Glutamatergic neuron (in vitro differentiated cells): Measurements from ENCODE around the gene CMPK1. TPM values are rescaled to one million over a fixed set of nuclear protein-coding genes. Genes with fewer than 3 reads are reported as not detected.

Experiments
- DNase-seq: peaks from one replicate; pipeline ENCODE4 v3.0.0; 2022
- H3K27ac Mint-ChIP-seq: one replicate; pipeline ENCODE4 v1.8.0; 2020; ENCODE audit warnings: mild to moderate bottlenecking, mixed read lengths, inconsistent platforms; ENCODE audit not compliant: unreplicated experiment
- H3K27me3 Mint-ChIP-seq: one replicate; pipeline ENCODE4 v1.8.0; 2020; ENCODE audit warnings: mild to moderate bottlenecking, moderate library complexity, mixed read lengths, inconsistent platforms; ENCODE audit not compliant: unreplicated experiment
- H3K36me3 Mint-ChIP-seq: one replicate; pipeline ENCODE4 v1.8.0; 2020; ENCODE audit warnings: mild to moderate bottlenecking, mixed read lengths, inconsistent platforms; ENCODE audit not compliant: unreplicated experiment
- H3K4me1 Mint-ChIP-seq: one replicate; pipeline ENCODE4 v1.8.0; 2020; ENCODE audit warnings: mild to moderate bottlenecking, low read depth, mixed read lengths, inconsistent platforms; ENCODE audit not compliant: unreplicated experiment
- H3K4me3 Mint-ChIP-seq: one replicate; pipeline ENCODE4 v1.8.0; 2020; ENCODE audit warnings: mild to moderate bottlenecking, mixed read lengths, inconsistent platforms; ENCODE audit not compliant: unreplicated experiment
- H3K9me3 Mint-ChIP-seq: one replicate; pipeline ENCODE4 v1.8.0; 2020; ENCODE audit warnings: mild to moderate bottlenecking, moderate library complexity, mixed read lengths, inconsistent platforms; ENCODE audit not compliant: unreplicated experiment
- total RNA-seq: library from RNA; stranded (reverse); fragmentation: NEBNext Ultra II Directional; extraction: Animal tissue kit (Norgen Biotek cat#: 25700); gene quantifications from one replicate; pipeline ENCODE4 v1.2.1, GENCODE V29; 2021; ENCODE audit not compliant: unreplicated experiment
- TF ChIP-seq, protein P1 (sequence below): fragments of 200-600 bp; sonication (generic); IDR thresholded peaks from one replicate; pipeline ENCODE4 v1.5.0; 2021; ENCODE audit not compliant: partially characterized antibody, unreplicated experiment

The CMPK1 gene
- total RNA-seq, 1 donor from 2014 or later, result 60.4 TPM

DNA sequence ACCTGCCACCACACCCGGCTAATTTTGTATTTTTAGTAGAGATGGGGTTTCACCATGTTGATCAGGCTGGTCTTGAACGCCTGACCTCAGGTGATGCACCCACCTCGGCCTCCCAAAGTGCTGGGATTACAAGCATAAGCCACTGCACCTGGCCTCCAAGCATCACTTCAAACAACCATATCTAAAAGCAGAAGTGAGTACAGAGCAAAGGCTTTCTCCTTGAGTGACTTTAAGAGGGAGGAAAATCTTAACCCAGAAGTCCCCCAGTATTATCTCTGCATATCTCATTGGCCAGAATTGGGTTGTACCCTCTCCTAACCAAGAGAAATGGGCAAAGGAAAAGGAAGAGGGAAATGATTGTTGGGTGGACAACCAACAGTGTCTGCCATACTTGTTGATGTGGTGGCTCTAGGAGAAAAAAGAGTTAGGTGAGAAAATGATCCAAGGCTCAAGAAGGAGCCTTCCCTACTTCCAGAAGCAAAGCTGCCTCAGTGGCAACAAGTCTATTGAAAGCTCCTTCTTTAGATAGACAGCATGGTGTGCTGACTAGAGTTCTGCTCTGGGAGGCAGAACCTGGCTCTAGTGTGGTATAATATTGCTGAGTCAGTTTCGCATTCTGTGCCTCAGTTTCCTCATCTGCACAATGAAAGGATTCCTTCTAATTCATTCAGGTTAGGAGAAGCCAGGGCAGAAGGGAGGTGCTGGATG lies 65.7 kb downstream of the CMPK1 start:
- no peaks in the 10 kb centered on the region for H3K27me3 Mint-ChIP-seq
- no peak overlapping the region for H3K27ac Mint-ChIP-seq

DNA sequence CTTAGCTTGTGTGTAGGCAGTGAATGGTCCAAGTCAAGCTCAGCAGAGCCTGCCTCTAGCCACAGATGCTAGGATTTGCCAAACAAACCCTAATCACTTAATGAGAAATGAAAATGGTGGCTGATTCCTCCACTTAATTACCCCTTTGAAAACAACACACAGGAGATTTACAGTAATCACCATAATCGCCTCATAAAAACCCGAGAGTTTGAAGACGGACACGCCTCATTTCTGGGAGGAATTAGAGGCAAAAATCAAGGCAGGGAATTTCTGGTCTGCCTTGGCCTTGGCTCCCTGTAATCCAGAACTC lies 66.2 kb downstream of the CMPK1 start:
- no peak for DNase-seq
- TF ChIP-seq, protein P1, sequence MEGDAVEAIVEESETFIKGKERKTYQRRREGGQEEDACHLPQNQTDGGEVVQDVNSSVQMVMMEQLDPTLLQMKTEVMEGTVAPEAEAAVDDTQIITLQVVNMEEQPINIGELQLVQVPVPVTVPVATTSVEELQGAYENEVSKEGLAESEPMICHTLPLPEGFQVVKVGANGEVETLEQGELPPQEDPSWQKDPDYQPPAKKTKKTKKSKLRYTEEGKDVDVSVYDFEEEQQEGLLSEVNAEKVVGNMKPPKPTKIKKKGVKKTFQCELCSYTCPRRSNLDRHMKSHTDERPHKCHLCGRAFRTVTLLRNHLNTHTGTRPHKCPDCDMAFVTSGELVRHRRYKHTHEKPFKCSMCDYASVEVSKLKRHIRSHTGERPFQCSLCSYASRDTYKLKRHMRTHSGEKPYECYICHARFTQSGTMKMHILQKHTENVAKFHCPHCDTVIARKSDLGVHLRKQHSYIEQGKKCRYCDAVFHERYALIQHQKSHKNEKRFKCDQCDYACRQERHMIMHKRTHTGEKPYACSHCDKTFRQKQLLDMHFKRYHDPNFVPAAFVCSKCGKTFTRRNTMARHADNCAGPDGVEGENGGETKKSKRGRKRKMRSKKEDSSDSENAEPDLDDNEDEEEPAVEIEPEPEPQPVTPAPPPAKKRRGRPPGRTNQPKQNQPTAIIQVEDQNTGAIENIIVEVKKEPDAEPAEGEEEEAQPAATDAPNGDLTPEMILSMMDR, result no peak
- no peak overlapping the region for H3K4me3 Mint-ChIP-seq
- no peak overlapping the region for H3K27ac Mint-ChIP-seq
- H3K4me1 Mint-ChIP-seq, result no peaks in the 10 kb centered on the region
- H3K27me3 Mint-ChIP-seq, result no peaks in the 10 kb centered on the region
- no peaks in the 10 kb centered on the region for H3K36me3 Mint-ChIP-seq
- no peaks in the 10 kb centered on the region for H3K9me3 Mint-ChIP-seq

More for the DNA sequence above, 65.7 kb downstream of the CMPK1 start:
- H3K4me3 Mint-ChIP-seq, result no peak overlapping the region
- DNase-seq, result no peak
- H3K9me3 Mint-ChIP-seq, result no peaks in the 10 kb centered on the region
- no peaks in the 10 kb centered on the region for H3K4me1 Mint-ChIP-seq
- TF ChIP-seq, protein P1, result no peak
- H3K36me3 Mint-ChIP-seq, result no peaks in the 10 kb centered on the region

DNA sequence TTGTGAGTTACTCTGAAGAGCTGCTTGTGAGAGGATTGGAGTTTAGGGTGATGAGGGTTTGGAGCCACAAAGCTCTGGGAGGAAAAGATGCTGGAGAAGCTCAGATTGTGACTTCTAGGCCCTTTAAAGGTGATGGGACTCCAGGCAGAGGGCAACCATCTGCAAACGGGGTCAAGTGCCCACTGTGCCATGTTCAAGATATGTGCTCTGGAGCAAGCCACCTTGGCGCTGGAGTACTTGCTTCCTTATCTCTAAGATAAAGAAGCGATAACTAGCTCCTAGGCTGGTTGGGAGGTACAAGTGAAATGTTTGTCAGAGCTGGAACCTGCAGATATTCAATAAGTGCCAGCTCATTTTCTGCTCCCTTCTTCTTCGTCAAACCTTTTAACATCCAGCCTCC lies 68.2 kb downstream of the CMPK1 start:
- H3K4me1 Mint-ChIP-seq, result no peaks in the 10 kb centered on the region
- DNase-seq, result no peak
- TF ChIP-seq, protein P1, result no peak
- no peak overlapping the region for H3K4me3 Mint-ChIP-seq
- no peaks in the 10 kb centered on the region for H3K9me3 Mint-ChIP-seq
- H3K36me3 Mint-ChIP-seq, result no peaks in the 10 kb centered on the region
- peaks cover 3% of the 10 kb centered on the region for H3K27me3 Mint-ChIP-seq
- no peak overlapping the region for H3K27ac Mint-ChIP-seq

DNA sequence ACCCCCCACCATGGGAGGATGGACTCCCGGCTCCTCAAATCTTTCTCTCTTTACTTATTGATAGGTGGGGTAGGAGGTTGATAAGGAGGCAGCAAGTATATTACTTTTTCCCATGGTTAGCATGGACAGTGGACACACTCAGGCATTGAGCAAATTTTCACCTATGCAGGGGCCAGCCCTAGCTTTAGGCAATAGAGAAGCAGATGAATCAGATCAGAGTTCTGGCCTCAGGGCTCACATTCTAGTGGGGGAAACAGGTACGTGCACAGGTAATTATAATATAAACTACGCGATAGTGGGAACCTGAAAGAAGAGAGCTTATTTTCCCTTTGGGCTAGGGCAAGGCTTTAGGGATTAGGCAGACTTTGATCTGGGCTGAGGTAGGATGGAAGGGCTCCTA lies 69.0 kb downstream of the CMPK1 start:
- TF ChIP-seq, protein P1, result no peak
- H3K36me3 Mint-ChIP-seq, result no peaks in the 10 kb centered on the region
- H3K9me3 Mint-ChIP-seq, result no peaks in the 10 kb centered on the region
- peaks cover 3% of the 10 kb centered on the region for H3K27me3 Mint-ChIP-seq
- H3K27ac Mint-ChIP-seq, result no peak overlapping the region
- no peak for DNase-seq
- H3K4me3 Mint-ChIP-seq, result no peak overlapping the region
- no peaks in the 10 kb centered on the region for H3K4me1 Mint-ChIP-seq

DNA sequence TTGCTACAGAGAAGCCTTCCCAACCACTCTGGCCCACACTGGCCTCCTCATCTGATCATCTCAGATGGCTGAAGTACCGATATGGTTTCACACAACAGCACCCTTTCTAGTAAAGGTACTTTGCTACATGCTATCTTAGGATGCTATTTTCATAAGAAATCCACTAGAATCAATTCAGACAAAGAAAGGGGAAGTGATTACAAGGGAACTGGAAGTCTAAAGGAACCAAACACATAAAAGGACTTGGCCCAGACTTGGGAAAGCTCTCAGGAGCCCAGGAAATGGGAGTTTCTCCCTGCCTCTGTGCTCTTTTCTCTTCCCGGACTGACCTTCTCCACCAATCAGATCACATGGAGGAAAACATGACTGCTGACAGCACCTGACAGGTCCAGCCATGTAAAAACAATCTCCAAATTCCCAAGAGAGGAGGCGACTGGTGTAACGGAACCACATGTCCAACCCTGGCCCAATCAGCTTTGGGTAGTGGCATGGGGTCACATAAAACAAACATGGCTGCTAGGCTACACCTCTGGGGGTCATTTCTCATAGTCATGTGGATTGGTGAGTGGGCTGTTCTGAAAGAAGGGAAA lies 69.8 kb downstream of the CMPK1 start:
- H3K27ac Mint-ChIP-seq, result no peak overlapping the region
- H3K9me3 Mint-ChIP-seq, result no peaks in the 10 kb centered on the region
- H3K4me3 Mint-ChIP-seq, result no peak overlapping the region
- H3K36me3 Mint-ChIP-seq, result no peaks in the 10 kb centered on the region
- TF ChIP-seq, protein P1, result no peak
- H3K27me3 Mint-ChIP-seq, result peaks cover 3% of the 10 kb centered on the region
- no peaks in the 10 kb centered on the region for H3K4me1 Mint-ChIP-seq
- no peak for DNase-seq
